Kidney (tissue), 14 donors: ENCODE measurements around the gene UBE2J2. TPM values are rescaled to one million over a fixed set of nuclear protein-coding genes. Genes with fewer than 3 reads are reported as not detected.

Experiments used
- DNase-seq, 5 donors: peaks; one replicate each; pipeline ENCODE4 v3.0.0-alpha.2; 2013 to 2020
- FAIRE-seq: peaks from 2 replicates; lab custom pipeline; 2012; peaks lifted over from hg19 to GRCh38; lab: Jason Lieb, UNC
- H3K27ac ChIP-seq, 2 donors: one replicate each; pipeline ENCODE4 v1.7.0; 2013; ENCODE audit warnings: low read depth in 2 of 2, low read length in 2 of 2, inconsistent platforms in 1 of 2
- H3K27me3 ChIP-seq: one replicate; pipeline ENCODE4 v1.7.1; 2013; ENCODE audit warnings: low read length, inconsistent platforms; ENCODE audit not compliant: control insufficient read depth, insufficient read depth
- H3K36me3 ChIP-seq, 3 donors: one replicate each; pipeline versions ENCODE4 v1.7.0 to v1.7.1; 2013; ENCODE audit warnings: low read length in 3 of 3, control low read depth in 1 of 3, inconsistent platforms in 1 of 3; ENCODE audit not compliant: insufficient read depth in 3 of 3, control insufficient read depth in 2 of 3
- H3K4me1 ChIP-seq, 3 donors: one replicate each; pipeline versions ENCODE4 v1.7.0 to v1.7.1; 2013; ENCODE audit warnings: low read length in 3 of 3, inconsistent platforms in 1 of 3, low read depth in 1 of 3; ENCODE audit not compliant: control insufficient read depth in 2 of 3, insufficient read depth in 2 of 3
- H3K4me3 ChIP-seq, 3 donors: one replicate each; pipeline versions ENCODE4 v1.7.0 to v1.8.1; 2013; ENCODE audit warnings: low read length in 3 of 3, control low read depth in 1 of 3, inconsistent platforms in 1 of 3
- H3K9ac ChIP-seq, 3 donors: one replicate each; pipeline versions ENCODE4 v1.7.0 to v1.7.1; 2013; ENCODE audit warnings: low read length in 3 of 3, control low read depth in 1 of 3, inconsistent platforms in 1 of 3
- H3K9me3 ChIP-seq, 3 donors: one replicate each; pipeline versions ENCODE4 v1.7.0 to v1.7.1; 2013; ENCODE audit warnings: low read length in 3 of 3, control low read depth in 1 of 3, inconsistent platforms in 1 of 3; ENCODE audit not compliant: control insufficient read depth in 2 of 3, insufficient read depth in 1 of 3
- intact Hi-C: fragments of 100-400 bp; cut with DNase I; formaldehyde crosslinking; loops from one replicate; pipeline ENCODE4 v1.11.1; 2022
- polyA plus RNA-seq: library from polyadenylated mRNA; stranded (reverse); fragments of 350-450 nt; fragmentation: Illumina TruSeq; extraction: RNeasy Lipid Tissue Mini Kit (QIAGEN cat#74804); gene quantifications from one replicate; pipeline ENCODE4 v1.2.3, GENCODE V29; 2014; ENCODE audit warnings: low read depth, low replicate concordance; ENCODE audit not compliant: insufficient read depth
- total RNA-seq: library from RNA; stranded (reverse); fragmentation: NEBNext Ultra II Directional; extraction: Animal tissue kit (Norgen Biotek cat#: 25700); gene quantifications from one replicate; pipeline ENCODE4 v1.2.1, GENCODE V29; 2021
- TF ChIP-seq, protein P1 (sequence below): IDR thresholded peaks from 3 replicates; pipeline ENCODE4 v1.5.1; 2012; ENCODE audit warnings: mild to moderate bottlenecking, moderate library complexity, borderline replicate concordance; ENCODE audit not compliant: insufficient read depth; ENCODE audit errors: extremely low read depth
- donor health status: control.
- donor health status: control.
- donor health status: control.
- donor health status: control.
- donor health status: control.
- donor health status: DM: yes; HTN: yes; CAD: no.
- donor health status: Normal renal cell carcinoma (clear cell type).

The UBE2J2 gene
- total and polyA plus RNA-seq, 2 donors from 2014 or later: 56.6 to 57.4 TPM

DNA sequence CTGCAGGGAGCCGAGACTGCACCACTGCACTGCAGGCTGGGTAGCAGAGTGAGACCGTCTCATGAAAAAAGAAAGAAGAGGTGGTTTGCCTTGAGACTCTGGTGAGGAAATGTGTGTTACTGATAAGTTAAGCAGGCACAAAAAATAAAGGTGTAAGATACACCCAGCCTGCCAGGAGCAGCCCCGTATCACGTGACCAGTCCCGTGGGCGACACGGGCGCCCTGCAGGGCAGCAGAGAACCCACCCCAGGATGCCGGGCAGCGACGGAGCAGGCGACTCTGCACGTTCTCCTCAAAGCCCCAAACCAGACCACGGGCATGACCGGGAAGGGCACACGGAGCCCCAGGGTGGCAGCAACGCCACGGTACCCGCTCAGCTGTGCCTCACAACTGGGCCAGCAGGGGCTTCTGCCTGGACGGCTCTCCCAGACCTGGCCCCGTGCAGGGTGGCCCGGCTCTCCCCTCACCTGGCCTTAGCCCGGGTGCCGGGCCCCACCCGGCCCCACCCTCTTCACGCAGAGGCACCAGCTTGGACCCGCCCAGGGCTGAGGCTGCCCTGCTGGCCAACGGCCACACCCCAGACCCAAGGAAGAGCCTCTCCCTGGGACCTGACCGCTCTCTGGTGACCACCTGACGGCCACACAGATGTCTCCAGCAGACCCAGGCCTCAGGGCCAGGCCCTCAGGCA is 51.6 kb downstream of the UBE2J2 start:
- Histone ChIP-seq H3K9me3 (no peaks in the 10 kb centered on the region), H3K4me1 (no peaks in the 10 kb centered on the region), H3K36me3 (peaks cover 4 to 33% (median 21%) of the 10 kb centered on the region in 3 donors), H3K9ac (no peak overlapping the region), H3K27me3 (no peaks in the 10 kb centered on the region), H3K4me3 (no peak overlapping the region), H3K27ac (no peak overlapping the region)
- FAIRE-seq: no peak
- intact Hi-C loops: no loop called here
- TF ChIP-seq, protein P1, sequence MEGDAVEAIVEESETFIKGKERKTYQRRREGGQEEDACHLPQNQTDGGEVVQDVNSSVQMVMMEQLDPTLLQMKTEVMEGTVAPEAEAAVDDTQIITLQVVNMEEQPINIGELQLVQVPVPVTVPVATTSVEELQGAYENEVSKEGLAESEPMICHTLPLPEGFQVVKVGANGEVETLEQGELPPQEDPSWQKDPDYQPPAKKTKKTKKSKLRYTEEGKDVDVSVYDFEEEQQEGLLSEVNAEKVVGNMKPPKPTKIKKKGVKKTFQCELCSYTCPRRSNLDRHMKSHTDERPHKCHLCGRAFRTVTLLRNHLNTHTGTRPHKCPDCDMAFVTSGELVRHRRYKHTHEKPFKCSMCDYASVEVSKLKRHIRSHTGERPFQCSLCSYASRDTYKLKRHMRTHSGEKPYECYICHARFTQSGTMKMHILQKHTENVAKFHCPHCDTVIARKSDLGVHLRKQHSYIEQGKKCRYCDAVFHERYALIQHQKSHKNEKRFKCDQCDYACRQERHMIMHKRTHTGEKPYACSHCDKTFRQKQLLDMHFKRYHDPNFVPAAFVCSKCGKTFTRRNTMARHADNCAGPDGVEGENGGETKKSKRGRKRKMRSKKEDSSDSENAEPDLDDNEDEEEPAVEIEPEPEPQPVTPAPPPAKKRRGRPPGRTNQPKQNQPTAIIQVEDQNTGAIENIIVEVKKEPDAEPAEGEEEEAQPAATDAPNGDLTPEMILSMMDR: no peak
- DNase-seq: no peak

DNA sequence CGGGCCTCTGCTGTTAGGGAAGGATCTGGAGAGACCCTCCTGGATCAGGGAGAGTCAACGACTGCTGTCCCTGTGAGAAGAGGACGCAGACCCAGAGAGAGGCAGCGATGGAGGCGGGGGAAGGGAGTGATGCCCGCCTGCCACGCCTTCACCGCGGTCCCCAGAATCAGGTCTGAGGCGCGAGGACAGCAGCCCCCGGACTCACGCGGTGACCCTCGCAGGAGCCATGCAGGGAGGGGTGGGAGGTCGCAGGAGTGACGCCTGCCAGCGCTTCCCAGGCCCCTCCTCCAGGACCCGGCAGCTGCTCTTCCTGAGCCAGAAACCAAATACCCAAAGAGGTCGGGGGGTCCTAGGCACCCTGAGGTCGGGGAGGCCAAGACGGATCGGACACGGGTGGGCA is 53.5 kb downstream of the UBE2J2 start:
- Histone ChIP-seq H3K27me3 (no peaks in the 10 kb centered on the region), H3K4me1 (no peaks in the 10 kb centered on the region), H3K36me3 (peaks cover 4 to 28% (median 17%) of the 10 kb centered on the region in 3 donors), H3K9me3 (no peaks in the 10 kb centered on the region), H3K4me3 (no peak overlapping the region), H3K27ac (no peak overlapping the region), H3K9ac (no peak overlapping the region)
- DNase-seq: no peak
- intact Hi-C loops: no loop called here
- no peak for FAIRE-seq
- TF ChIP-seq, protein P1: no peak

DNA sequence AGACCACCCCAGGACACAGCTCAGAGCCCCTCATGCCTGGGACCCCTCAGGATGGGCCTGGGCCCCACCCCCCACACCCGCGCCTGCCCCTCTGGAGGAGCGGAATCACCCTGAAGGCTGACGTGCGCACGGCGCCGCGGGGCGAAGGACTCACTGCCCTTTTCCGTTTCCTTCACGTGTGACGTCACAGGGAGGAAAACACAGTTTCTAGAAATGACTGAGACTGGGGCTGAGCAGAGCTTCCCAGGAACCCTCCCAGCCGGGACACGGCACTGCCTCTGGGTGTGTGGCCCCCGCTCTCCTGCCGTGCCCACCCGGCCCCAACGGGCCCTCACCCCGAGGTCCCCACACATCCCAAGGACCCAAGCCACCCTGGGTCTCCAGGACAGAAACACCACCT is 54.3 kb downstream of the UBE2J2 start:
- no peaks in the 10 kb centered on the region for H3K27me3 ChIP-seq
- H3K9me3 ChIP-seq: no peaks in the 10 kb centered on the region
- no peak overlapping the region for H3K9ac ChIP-seq
- H3K27ac ChIP-seq: no peak overlapping the region
- FAIRE-seq (no peak), DNase-seq (no peak)
- H3K36me3 ChIP-seq: peaks cover 4 to 20% (median 14%) of the 10 kb centered on the region in 3 donors
- TF ChIP-seq, protein P1: no peak
- intact Hi-C loops: no loop called here
- peaks cover 0 to 2% (median 0%) of the 10 kb centered on the region in 3 donors for H3K4me1 ChIP-seq
- H3K4me3 ChIP-seq: no peak overlapping the region
